ENCODE measurements around the gene BEX4. TPM values are rescaled to one million over a fixed set of nuclear protein-coding genes. Genes with fewer than 3 reads are reported as not detected.

Gene BEX4
- total and polyA plus RNA-seq, 2 of the 13 experiments (the other 11 are each of a cell fraction or from before 2014, with no cell fraction given): not detected

DNA sequence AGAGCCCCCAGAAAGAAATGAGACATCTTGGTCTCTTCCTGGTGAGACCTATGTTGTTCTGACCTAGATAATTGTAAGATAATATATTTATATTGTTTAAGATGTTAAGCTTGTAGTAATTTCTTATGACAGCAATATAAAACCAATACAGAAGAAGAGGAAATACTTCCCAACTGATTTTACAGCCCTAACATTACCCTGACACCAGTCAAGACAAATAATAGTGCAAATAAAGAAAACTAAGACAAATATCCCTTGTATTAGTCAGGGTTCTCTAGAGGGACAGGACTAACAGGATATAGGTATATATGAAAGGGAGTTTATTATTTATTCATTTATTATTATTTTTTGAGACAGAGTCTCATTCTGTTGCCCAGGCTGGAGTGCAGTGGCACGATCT lies 21.4 kb downstream of the BEX4 start:
- intact Hi-C loops (cut with micrococcal nuclease; ENCODE audit: unreplicated experiment): no loop called here
- FAIRE-seq: no peak
- WGBS (ENCODE audit: low lambda C conversion rate): 0% methylated on average over 1 of the region's 1 CpG
- TF ChIP-seq ZNF333 (CRISPR knock-in tag; IDR thresholded peaks at IDR 0.05; ENCODE audit: borderline replicate concordance): no peak
- TF ChIP-seq ZKSCAN5 (CRISPR knock-in tag; IDR thresholded peaks at IDR 0.05): no peak
- TF ChIP-seq ZSCAN20 (CRISPR knock-in tag; IDR thresholded peaks at IDR 0.05; ENCODE audit: borderline replicate concordance): no peak
- TF ChIP-seq SOX13 (IDR thresholded peaks at IDR 0.05): no peak
- no peak for TF ChIP-seq SOX13 (CRISPR knock-in tag; conservative IDR thresholded peaks at IDR 0.05 in 1 of 2, IDR thresholded peaks at IDR 0.05 in 1 of 2)
- TF ChIP-seq, protein P1, sequence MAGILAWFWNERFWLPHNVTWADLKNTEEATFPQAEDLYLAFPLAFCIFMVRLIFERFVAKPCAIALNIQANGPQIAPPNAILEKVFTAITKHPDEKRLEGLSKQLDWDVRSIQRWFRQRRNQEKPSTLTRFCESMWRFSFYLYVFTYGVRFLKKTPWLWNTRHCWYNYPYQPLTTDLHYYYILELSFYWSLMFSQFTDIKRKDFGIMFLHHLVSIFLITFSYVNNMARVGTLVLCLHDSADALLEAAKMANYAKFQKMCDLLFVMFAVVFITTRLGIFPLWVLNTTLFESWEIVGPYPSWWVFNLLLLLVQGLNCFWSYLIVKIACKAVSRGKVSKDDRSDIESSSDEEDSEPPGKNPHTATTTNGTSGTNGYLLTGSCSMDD (CRISPR knock-in tag; IDR thresholded peaks at IDR 0.05): no peak
- no peak for TF ChIP-seq ZFP90 (CRISPR knock-in tag; IDR thresholded peaks at IDR 0.05; ENCODE audit: borderline replicate concordance)
- no peak for TF ChIP-seq KDM6A (CRISPR knock-in tag; IDR thresholded peaks at IDR 0.05; ENCODE audit: low read depth)
- TF ChIP-seq NFKBIZ (CRISPR knock-in tag; IDR thresholded peaks at IDR 0.05): no peak
- TF ChIP-seq KDM2A (CRISPR knock-in tag; IDR thresholded peaks at IDR 0.05; ENCODE audit: borderline replicate concordance, low read depth): no peak
- no peak for TF ChIP-seq MYPOP (CRISPR knock-in tag; IDR thresholded peaks at IDR 0.05)
- TF ChIP-seq, protein P2, sequence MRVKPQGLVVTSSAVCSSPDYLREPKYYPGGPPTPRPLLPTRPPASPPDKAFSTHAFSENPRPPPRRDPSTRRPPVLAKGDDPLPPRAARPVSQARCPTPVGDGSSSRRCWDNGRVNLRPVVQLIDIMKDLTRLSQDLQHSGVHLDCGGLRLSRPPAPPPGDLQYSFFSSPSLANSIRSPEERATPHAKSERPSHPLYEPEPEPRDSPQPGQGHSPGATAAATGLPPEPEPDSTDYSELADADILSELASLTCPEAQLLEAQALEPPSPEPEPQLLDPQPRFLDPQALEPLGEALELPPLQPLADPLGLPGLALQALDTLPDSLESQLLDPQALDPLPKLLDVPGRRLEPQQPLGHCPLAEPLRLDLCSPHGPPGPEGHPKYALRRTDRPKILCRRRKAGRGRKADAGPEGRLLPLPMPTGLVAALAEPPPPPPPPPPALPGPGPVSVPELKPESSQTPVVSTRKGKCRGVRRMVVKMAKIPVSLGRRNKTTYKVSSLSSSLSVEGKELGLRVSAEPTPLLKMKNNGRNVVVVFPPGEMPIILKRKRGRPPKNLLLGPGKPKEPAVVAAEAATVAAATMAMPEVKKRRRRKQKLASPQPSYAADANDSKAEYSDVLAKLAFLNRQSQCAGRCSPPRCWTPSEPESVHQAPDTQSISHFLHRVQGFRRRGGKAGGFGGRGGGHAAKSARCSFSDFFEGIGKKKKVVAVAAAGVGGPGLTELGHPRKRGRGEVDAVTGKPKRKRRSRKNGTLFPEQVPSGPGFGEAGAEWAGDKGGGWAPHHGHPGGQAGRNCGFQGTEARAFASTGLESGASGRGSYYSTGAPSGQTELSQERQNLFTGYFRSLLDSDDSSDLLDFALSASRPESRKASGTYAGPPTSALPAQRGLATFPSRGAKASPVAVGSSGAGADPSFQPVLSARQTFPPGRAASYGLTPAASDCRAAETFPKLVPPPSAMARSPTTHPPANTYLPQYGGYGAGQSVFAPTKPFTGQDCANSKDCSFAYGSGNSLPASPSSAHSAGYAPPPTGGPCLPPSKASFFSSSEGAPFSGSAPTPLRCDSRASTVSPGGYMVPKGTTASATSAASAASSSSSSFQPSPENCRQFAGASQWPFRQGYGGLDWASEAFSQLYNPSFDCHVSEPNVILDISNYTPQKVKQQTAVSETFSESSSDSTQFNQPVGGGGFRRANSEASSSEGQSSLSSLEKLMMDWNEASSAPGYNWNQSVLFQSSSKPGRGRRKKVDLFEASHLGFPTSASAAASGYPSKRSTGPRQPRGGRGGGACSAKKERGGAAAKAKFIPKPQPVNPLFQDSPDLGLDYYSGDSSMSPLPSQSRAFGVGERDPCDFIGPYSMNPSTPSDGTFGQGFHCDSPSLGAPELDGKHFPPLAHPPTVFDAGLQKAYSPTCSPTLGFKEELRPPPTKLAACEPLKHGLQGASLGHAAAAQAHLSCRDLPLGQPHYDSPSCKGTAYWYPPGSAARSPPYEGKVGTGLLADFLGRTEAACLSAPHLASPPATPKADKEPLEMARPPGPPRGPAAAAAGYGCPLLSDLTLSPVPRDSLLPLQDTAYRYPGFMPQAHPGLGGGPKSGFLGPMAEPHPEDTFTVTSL (CRISPR knock-in tag; IDR thresholded peaks at IDR 0.05; ENCODE audit: borderline replicate concordance): no peak
- no peak for TF ChIP-seq EZH2 (conservative IDR thresholded peaks at IDR 0.05; ENCODE audit: low read depth, low read length)
- no peak for TF ChIP-seq MXD4 (CRISPR knock-in tag; IDR thresholded peaks at IDR 0.05)
- no peak for TF ChIP-seq ZKSCAN1 (IDR thresholded peaks at IDR 0.05; ENCODE audit: low read length)
- no peak for TF ChIP-seq ZNF432 (CRISPR knock-in tag; IDR thresholded peaks at IDR 0.05; ENCODE audit: borderline replicate concordance)
- no peak for TF ChIP-seq ETV6 (CRISPR knock-in tag; conservative IDR thresholded peaks at IDR 0.05)
- no peak for ATAC-seq
- in situ Hi-C loops (cut with HindIII; ENCODE audit: extremely low pct_ligation_motif_present, low pct_unique_long_range_greater_than_20kb): no loop called here
- Histone ChIP-seq H3K4me1 (ENCODE audit: insufficient read depth, low read length) (no peaks in the 10 kb centered on the region), H3K4me3 (replicated peaks in 1 of 3; ENCODE audit: insufficient read depth in 1 of 3, low read depth in 2 of 3, low read length in 3 of 3) (no peak overlapping the region), H2AFZ (ENCODE audit: low read length) (no peak overlapping the region), H3K9ac (ENCODE audit: insufficient read depth, low read depth, low read length) (no peak overlapping the region), H3K4me2 (ENCODE audit: low read depth, low read length) (no peak overlapping the region), H3K27me3 (ENCODE audit: control insufficient read depth in 1 of 2, insufficient read depth in 2 of 2, low read length in 2 of 2) (no peaks in the 10 kb centered on the region), H3K79me2 (ENCODE audit: insufficient read depth, low read length) (no peaks in the 10 kb centered on the region), H4K20me1 (ENCODE audit: insufficient read depth, low read length) (no peaks in the 10 kb centered on the region), H3K9me3 (ENCODE audit: low read length) (no peaks in the 10 kb centered on the region), H3K27ac (ENCODE audit: extremely low read length, insufficient read depth, low read length) (no peak overlapping the region), H3K36me3 (replicated peaks in 1 of 2; ENCODE audit: control insufficient read depth in 1 of 2, insufficient read depth in 2 of 2, low read length in 2 of 2) (no peaks in the 10 kb centered on the region)
- DNase-seq (ENCODE audit: low spot score): no peak
- POLR2A ChIA-PET: no interaction called here
- CTCF ChIA-PET (ENCODE audit: low intra/inter-chr PET ratio, low total read pairs): no interaction called here
- BruUV-seq (replicated peaks): no TSS peak
